Fibroblast of skin of right quadriceps (primary cell): ENCODE data around the gene LRIG2.
"Not testable (repeated sequence)": the region's sequence is repeated elsewhere in the genome, so short reads cannot be mapped to it uniquely, and the experiment has no call there.

ENCODE experiments used
- DNase-seq: peaks from one replicate; pipeline ENCODE4 v3.0.0-alpha.2; 2013

Gene LRIG2

GRCh38 chr1:113128116-113128515, 55.1 kb downstream of the LRIG2 start:
- DNase-seq: no peak

GRCh38 chr1:113129529-113130185, 56.7 kb downstream of the LRIG2 start:
- peak; percentile 36 for DNase-seq

- DNase-seq: no peak
These were observed 60.0 kb downstream of the LRIG2 start for GRCh38 chr1:113133038-113133437.

- DNase-seq: no peak
These were observed 60.8 kb downstream of the LRIG2 start for GRCh38 chr1:113133759-113134158.

- DNase-seq: no peak
These were observed 62.5 kb downstream of the LRIG2 start for GRCh38 chr1:113135460-113135859.

GRCh38 chr1:113136476-113136875, 63.5 kb downstream of the LRIG2 start:
- no peak for DNase-seq

- no peak for DNase-seq
These were observed 64.6 kb downstream of the LRIG2 start for GRCh38 chr1:113137563-113137962.

GRCh38 chr1:113138778-113139177, 65.8 kb downstream of the LRIG2 start:
- DNase-seq: no peak

- DNase-seq: no peak
These were observed 67.2 kb downstream of the LRIG2 start for GRCh38 chr1:113140176-113140575.

- DNase-seq: peak; percentile 63
These were observed 67.8 kb downstream of the LRIG2 start for GRCh38 chr1:113140588-113141446.

GRCh38 chr1:113141650-113142473, 68.9 kb downstream of the LRIG2 start:
- DNase-seq: peak; percentile 72

- peak; percentile 53 for DNase-seq
These were observed 69.8 kb downstream of the LRIG2 start for GRCh38 chr1:113142791-113143190.

GRCh38 chr1:113146242-113147072, 73.5 kb downstream of the LRIG2 start:
- peak; percentile 34 for DNase-seq

GRCh38 chr1:113147073-113147625, 74.2 kb downstream of the LRIG2 start:
- no peak for DNase-seq

GRCh38 chr1:113147826-113148225, 74.8 kb downstream of the LRIG2 start:
- no peak for DNase-seq

- DNase-seq: not testable (repeated sequence)
These were observed 77.5 kb downstream of the LRIG2 start for GRCh38 chr1:113150494-113150893.

- DNase-seq: no peak
These were observed 80.3 kb downstream of the LRIG2 start for GRCh38 chr1:113153116-113153803.

- no peak for DNase-seq
These were observed 83.4 kb downstream of the LRIG2 start for GRCh38 chr1:113156368-113156767.

GRCh38 chr1:113158743-113159142, 85.7 kb downstream of the LRIG2 start:
- not testable (repeated sequence) for DNase-seq

GRCh38 chr1:113166473-113166872, 93.5 kb downstream of the LRIG2 start:
- DNase-seq: no peak

GRCh38 chr1:113168946-113169345, 95.9 kb downstream of the LRIG2 start:
- DNase-seq: no peak
